GM19397 (cell line): ENCODE results near the gene SLC16A12.
"Not testable (repeated sequence)": the region's sequence is repeated elsewhere in the genome, so short reads cannot be mapped to it uniquely, and the experiment has no call there.

Experiments used
- ATAC-seq: cut with Tn5 transposase; IDR thresholded peaks from one replicate; pipeline ENCODE4 v1.9.1; 2021; ENCODE audit warnings: mild to moderate bottlenecking, moderate library complexity; ENCODE audit not compliant: unreplicated experiment

Gene SLC16A12

DNA sequence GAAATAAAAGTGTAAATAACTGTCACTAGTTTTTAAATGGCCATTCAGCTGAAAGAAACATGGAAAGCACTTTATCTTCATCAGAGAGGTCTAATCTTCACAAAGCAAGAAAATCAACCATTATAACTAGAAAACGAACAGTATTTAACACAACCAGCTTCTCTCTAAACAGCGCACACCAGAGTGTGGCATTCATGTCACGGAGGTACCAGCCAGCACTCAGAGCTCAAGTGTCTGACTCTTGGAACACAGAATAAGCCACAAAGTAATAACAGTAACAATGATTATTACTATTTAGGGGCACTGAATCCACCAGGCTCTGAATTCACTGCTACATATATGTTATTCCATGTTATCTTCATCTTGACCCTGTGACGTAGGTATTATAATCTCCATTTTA lies 60.9 kb downstream of the SLC16A12 start:
- no peak for ATAC-seq

DNA sequence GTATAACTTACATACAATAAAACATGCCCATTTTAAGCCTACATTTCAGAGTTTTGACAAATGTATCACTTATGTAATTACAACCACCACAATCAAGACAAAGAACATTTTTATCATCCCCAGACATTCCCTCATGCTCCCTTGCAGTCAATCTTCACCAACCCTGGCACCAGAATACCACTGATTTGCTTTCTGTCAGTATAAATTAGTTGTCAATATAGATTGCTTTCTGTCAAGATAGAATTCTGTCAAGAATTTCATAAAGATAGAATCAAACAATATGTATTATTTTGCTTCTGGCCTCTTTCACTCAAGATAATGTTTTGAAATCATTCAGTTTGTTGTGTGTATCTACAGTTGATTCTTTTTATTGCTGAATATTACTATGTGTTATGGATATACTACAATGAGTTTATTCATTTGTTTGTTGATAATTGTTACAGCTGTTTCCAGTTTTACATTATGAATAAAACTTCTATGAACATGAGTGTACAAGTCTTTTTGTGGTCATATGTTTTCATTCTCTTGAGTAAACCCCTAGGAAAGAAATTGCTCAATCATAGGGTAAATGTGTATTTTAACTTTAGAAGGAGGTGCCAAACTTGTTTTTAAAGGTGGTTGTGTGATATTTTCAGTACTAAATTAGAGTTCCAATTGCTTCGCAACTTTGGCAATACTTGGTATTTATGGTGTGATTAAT lies 64.1 kb downstream of the SLC16A12 start:
- ATAC-seq = no peak

DNA sequence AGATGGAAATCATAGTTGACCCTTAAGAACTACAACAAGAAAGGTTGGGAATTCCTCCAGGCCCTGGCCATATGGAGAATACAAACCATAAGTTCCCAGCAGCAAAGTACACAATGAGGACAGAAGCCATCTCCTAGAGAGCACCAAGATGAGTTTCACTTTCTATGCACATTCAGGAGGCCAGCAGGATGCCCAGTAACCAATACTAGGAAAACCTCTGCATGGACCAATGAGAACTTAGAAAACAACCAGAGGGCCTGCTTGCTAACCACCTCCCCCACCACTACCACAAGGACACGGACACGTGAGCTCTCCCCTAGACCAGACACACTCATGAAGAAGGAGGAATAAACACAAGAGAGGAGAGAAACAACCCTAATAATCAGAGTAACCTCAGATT lies 64.8 kb downstream of the SLC16A12 start:
- no peak for ATAC-seq

DNA sequence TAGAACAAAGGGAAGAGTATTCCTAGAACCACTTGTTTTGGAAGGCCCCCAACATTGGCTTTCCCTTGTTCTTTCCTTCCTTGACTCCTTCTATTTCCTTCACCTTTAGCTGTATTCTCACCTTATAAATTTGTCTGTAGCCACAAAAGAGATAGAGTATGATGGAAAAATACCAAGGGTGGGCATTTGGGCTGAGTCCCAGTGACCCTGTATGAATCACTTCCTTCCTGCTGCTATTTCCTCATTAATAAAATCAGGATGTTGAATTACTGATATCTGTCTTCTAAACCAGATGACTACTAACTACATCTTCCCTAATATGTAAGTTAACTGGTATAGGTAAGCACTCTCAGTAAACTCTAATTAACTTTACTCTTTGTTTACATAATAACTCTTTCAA lies 65.9 kb downstream of the SLC16A12 start:
- ATAC-seq = no peak

DNA sequence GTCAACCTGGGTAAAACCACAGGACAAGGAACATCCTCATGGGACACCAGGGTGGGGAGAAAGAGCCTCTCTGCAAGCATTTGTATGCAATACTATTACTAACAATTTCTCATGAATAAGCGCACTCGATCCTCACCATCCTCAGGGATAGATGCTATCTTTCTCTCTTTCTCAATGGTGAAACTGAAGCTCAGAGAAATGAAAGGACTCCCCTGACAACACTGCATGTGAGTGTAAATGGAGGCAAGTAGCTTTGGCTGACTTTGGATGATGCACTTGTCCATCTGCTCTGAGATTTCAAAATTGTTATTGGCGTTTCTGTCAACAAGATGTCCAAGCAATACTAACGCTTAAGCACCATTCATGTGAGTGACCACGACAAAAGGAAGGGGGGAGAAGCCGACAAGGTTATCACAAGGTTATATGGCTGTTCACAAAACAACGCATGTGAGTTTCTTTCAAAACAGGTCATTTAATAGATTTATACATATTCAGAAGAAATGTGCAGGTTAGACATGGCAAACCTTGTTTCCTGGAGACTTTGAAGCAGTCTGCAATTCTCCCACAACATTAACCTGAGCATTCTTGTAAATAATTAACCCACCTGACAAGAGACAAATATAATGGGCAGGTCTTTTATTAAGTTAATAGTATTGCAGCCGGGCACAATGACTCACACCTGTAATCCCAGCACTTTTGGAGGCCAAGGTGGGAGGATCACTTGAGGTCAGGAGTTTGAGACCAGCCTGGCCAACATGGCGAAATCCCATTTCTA lies 67.0 kb downstream of the SLC16A12 start:
- no peak for ATAC-seq

DNA sequence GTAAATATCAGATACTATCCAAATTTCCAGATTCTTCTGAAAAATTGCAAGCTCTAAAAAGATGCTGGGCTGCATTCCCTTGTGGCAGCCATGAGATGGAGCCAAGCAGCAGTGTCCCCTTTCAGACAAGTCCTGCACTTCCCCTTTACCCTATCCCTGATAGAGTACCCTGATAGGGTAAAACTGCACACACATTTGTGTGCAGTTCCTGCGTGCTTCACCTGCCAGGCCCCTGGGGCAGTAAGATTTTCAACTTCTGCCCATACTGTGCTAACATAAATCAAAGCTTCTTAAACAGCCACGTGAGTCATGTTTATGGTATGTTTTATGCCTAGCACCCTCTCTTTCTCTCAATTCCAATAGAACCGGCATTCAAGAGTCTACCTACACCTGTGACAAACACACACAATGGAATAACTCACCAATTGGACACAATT lies 68.8 kb downstream of the SLC16A12 start:
- ATAC-seq = no peak

DNA sequence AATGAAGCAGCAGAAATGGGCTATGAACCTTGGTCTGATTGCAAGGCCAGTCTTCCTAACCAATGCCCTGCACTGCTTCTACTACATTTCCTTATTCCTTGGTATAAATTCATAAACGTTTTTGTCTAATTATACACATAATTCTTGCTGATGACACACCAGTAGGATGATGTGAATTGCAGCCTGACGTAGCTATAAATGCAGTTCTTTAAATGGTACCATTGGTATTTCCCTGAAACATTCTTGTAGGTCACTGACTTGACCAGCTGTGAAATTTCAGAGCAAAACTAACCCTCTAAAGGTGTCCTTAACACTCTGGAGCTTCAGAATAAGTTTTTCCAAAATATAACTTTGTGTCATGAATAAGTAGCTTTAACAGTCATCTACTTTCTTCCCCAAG lies 70.2 kb downstream of the SLC16A12 start:
- ATAC-seq = no peak

DNA sequence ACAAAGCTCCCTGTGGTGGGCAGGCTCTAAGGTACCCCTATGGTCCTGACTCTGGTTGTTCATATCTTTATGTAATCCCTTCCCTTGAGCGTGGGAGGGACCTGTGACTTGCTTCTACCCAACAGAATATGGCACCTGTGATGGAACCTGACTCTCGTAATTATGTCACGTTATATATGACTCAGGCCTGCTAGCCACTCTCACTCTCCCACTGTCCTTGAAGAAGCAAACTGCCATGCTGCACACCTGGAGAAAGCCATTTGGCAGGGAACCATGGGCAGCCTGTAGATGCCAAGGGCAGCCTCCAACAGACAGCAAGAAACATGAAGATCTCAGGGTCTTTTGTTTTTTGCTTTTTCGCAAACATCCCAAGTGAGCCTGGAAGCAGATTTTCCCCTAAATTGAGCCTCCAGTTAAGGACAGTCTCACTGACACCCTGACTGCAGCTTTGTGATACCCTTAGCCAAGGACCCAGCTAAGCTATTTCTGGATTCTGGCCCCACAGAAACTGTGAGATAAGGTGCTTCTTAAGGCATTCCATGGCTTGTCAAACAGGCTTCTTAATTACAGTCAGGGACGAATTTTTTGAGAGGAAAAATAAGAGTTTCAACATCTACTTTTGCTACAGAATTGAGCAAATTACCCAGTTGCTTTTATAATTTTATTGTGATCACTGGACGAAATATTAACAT lies 71.4 kb downstream of the SLC16A12 start:
- no peak for ATAC-seq

DNA sequence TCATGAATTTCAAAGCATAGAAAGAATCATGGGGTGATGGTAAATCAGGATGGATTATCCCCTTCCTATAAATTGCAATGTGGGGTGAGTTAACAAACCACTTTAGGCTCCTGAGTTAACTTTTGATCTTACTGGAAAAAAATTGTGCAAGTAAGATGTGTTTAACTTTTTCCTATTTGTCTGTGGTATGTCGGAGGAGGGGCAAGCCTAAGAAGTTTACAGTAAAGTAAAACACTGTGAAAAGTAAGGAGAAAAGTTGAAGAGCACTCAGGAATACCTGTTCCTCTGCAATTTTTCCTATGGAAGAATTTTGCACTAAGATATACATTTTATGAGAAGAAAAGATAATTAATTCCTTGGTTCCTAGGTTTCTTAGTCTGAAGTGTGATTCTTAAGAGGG lies 76.6 kb downstream of the SLC16A12 start:
- ATAC-seq = no peak

DNA sequence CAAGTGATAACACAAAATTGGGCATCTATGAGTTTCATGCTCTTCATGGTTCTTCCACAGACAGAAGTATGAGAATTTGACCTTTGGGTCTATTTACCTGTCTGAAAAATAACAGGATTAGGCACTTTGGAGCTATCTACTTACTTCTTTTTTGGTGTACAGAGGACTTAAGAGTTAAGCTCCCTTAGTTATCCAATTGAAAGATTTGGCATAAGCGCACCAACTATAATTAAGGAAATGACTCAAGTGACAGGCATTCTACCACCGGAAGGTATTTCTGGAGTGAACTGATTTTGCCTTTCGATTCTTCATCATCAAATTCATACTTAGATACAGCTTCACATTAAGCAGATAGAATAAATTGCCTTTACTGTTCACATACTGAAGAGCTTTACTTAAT lies 77.1 kb downstream of the SLC16A12 start:
- ATAC-seq = no peak

DNA sequence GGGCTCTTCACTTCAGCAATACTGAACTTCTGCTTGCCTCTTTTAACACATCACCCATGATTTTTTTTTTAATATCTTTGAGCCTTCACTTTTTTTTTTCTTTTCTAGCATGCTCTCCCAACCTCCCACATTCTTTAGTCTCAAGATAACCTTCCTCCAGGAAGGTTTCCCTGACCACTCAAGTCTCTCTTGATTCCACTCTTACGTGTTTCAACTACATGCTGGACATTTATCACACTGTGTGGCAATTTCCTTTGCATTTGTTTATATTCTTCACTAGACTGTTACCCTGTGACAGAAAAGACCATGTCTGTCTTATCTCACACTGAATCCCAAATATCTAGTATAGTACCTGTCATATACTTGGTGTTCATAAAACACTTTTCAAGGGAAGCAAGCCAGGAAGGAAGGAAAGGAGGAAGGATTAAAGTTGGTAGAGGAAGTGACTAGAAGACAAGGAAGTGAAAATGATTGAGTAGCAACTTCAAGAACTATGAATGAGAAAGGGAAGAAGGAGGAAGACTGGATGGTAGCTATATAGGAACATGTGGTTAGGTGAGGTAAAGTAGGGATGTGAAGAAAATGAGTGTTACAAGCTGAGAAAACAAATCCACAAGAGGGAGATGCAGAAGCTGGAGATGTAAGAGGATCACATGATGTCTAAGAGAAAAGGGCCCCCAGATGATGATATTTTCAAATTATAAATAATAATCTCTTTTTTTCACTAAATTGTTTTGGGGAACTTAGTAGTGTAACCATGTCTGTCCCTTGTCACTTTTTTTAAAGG lies 80.6 kb downstream of the SLC16A12 start:
- ATAC-seq = no peak

DNA sequence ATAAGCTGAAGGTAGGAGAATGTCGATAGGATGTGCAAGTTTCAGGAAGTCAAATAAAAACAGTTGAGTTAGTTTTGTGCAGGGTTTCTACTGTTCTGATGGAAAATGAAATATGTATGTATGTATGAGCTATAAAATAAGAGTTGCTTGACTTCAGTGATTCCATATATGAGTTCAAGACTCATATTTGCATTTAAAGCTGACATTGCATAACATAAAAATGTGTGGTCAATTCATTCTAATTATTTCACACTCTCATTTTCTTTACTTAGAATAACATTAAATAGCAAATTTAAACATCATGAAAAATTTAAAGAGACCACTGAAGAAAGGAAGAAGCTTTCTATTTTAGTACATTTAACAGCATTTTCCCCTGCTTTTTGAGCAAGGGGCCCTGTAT lies 83.2 kb downstream of the SLC16A12 start:
- no peak for ATAC-seq

DNA sequence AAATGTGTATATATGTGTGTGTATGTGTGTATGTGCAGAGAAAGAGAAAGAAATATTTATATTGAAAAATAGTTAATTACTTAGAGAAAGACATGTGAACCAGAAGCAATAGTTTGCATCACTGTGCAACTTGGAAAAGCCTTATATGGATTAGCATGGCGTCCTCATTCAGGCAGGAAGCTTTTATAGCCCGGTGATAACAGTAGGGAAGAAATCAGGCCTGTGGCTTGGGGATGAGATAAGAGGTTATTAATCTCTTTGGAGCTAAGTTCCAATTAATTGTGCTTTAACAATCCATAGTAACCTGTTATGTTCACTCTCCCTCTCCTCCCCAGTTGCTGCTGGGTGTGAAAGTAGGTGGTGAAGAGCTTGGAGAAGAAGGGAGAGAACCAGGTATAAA lies 84.5 kb downstream of the SLC16A12 start:
- no peak for ATAC-seq

DNA sequence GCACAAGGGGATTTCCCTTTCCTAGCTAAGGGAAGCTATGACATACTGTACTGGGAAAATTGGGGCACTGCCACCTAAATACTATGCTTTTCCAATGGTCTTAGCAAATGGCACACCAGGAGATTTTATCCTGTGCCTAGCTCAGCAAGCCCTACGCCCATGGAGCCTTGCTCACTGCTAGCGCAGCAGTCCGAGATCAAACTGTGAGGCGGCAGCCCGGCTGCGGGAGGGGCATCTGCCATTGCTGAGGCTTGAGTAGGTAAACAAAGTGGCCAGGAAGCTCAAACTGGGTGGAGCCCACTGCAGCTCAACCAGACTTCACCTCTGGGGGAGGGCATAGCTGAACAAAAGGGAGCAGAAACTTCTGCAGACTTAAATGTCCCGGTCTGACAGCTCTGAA lies 90.6 kb downstream of the SLC16A12 start:
- ATAC-seq = not testable (repeated sequence)

DNA sequence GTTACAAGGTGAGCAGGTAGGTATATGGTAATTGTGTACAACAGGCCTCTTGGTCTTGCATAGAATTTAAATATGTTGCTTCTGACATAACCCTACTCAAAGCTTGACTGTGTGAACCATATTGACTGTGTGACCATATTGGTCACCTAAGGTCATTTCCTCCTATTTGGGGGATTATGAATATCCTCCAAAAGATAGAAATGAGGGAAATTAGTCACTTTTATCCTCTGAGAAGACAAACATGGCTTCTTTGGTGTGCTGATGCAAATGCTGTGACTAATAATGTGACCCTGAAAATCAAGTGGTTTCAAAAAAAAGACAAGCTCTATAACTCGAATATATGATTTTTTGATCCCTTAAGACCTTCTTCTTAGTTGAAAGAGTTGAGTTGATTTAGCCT lies 93.1 kb downstream of the SLC16A12 start:
- no peak for ATAC-seq

DNA sequence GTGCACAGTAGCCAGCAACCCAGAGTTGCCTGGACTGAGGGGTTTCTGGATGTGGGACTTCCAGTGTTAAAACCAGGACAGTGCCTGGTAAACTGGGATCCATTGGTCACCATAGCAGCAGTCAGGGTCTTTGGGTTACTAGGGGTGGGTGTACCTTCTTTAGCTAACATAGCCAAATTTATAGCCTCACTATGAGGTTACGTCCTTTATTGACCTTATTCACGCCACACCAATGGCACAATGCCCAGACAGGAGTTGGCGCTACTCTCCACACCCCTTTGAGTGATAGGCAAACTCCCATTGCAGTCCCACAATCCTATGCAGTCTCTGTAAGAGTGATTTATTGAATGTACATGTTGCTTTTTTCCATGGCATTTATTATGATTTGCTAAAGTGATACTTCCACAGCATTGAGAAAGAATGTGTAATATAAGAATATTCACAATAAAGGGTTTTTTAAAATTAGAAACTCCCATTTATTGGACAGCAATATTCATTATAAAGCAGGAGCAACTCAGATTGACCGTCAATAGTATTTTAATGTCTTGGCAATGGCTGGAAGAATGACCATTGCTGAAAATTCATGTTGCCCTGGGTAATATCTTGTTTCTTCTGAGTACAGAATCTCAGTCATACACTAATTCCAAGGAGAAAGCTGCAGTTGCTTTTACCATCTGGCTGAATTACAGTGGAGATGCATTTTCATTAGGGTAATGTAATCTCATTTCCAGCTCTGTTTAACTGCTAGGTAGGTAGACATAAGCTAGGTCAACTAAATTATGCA lies 95.0 kb downstream of the SLC16A12 start:
- no peak for ATAC-seq

DNA sequence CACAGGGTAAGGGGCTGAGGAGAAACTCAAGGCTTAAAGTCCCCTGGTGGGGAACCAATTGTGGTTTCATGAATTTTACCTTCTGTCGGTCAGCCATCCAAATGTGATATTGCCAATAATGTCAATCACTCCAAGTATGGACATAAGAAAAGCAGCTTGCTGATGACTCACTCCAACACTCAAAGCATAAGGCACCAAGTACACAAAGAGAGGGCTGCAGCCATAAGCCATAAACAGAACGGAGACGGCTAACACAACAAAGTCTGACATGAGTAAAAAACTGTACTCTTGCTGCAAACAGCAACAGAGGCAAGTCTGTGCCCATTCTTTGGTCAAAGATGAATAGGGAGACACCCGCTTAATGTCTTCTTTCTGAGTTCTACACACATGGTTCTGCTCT lies 96.9 kb downstream of the SLC16A12 start:
- ATAC-seq = no peak

DNA sequence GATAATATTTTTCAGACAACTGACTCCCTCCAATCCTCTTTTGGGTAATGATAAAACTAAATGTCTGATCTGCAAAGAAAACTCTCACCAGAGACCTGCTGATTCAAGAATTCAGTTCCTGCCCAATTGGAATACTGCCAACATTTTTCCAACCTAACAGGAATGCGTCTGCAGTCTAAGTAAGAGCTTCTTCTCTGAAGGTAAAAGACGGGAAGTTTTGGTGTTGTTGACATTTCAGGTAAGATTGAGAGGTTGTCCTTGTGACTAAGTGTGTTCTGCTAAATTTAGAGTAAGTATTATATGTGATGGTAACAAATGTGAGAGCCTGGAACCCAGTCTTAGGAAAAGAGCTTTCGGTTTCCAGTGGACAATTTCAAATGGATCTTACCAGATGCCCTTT lies 103.4 kb downstream of the SLC16A12 start:
- no peak for ATAC-seq

DNA sequence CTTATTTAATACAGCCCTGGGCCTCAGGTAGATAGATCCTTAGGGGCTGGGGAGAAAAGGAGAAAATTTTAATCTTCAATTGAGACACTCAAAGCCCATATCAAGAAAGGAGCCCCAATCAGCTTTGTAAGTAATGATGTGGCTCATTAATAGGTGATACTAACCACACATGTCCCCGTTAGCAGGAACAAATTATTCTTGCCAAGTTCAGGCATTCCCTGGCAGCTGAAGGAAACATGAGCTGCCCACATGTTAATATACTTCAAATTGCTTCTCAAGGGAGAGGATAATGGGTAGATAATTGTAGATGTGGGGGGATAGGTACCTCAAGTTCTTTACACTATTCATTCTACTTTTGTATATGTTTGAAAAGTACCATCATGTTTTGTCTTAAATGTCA lies 106.5 kb downstream of the SLC16A12 start:
- no peak for ATAC-seq

DNA sequence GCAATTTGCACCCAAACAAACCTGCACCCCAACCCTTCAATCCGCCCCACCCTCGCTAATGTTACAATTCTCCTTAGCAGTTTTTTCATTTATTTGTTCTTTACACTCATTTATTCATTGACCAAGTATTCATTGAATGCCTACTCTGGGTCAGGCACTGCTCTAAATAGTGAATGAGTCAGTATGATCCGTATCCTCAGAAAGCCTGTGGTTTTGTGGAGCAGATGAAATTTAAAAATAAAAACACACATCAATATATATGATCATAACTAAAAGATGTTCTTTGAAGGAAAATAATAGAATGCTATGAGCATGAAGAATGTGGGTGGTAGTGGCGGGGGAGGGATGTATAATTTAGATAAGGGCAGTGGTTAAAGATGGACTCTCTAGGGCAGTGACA lies 107.8 kb downstream of the SLC16A12 start:
- ATAC-seq = no peak
